Neural cell (in vitro differentiated cells): ENCODE measurements around the gene LRRK2.

Experiments
- CTCF ChIP-seq: fragments of 450-650 bp; IDR thresholded peaks from 2 replicates; pipeline ENCODE4 v1.5.1; 2014; ENCODE audit warnings: antibody characterized with exemption, mild to moderate bottlenecking, moderate library complexity; ENCODE audit not compliant: poor library complexity, severe bottlenecking
- EP300 ChIP-seq: fragments of 450-650 bp; conservative IDR thresholded peaks from 2 replicates; pipeline ENCODE4 v1.6.1; 2014; ENCODE audit warnings: antibody characterized with exemption, mild to moderate bottlenecking, moderate library complexity; ENCODE audit not compliant: poor library complexity, severe bottlenecking
- EZH2 ChIP-seq: fragments of 200-600, 300-800 bp; shearing (Covaris generic), sonication (generic); IDR thresholded peaks from 2 replicates; pipeline ENCODE4 v1.6.1; 2014; ENCODE audit warnings: antibody characterized with exemption, low read length, borderline replicate concordance, mild to moderate bottlenecking; ENCODE audit not compliant: insufficient read depth, poor library complexity, severe bottlenecking
- MXI1 ChIP-seq: fragments of 450-650 bp; conservative IDR thresholded peaks from 2 replicates; pipeline ENCODE4 v1.6.1; 2014; ENCODE audit warnings: antibody characterized with exemption, mild to moderate bottlenecking; ENCODE audit not compliant: poor library complexity, severe bottlenecking
- POLR2AphosphoS5 ChIP-seq: IDR thresholded peaks from 2 replicates; pipeline ENCODE4 v1.6.1; 2012
- RAD21 ChIP-seq: fragments of 450-650 bp; conservative IDR thresholded peaks from 2 replicates; pipeline ENCODE4 v1.6.1; 2014; ENCODE audit warnings: antibody characterized with exemption, mild to moderate bottlenecking, moderate library complexity
- REST ChIP-seq: IDR thresholded peaks from 2 replicates; pipeline ENCODE4 v1.6.1; 2012; ENCODE audit warnings: borderline replicate concordance
- SMC3 ChIP-seq: fragments of 450-650 bp; conservative IDR thresholded peaks from 2 replicates; pipeline ENCODE4 v1.6.1; 2014; ENCODE audit warnings: antibody characterized with exemption, mild to moderate bottlenecking, moderate library complexity; ENCODE audit not compliant: poor library complexity
- TAF1 ChIP-seq: IDR thresholded peaks from 2 replicates; pipeline ENCODE4 v1.6.1; 2012; ENCODE audit warnings: low read depth

- TF ChIP-seq CTCF (no peak), REST (no peak), EZH2 (no peak), TAF1 (no peak), RAD21 (no peak), SMC3 (no peak), EP300 (no peak), POLR2AphosphoS5 (no peak), MXI1 (no peak)
Observed at GRCh38 chr12:40312196-40312595, 87.4 kb downstream of the LRRK2 start.
